Measurements from ENCODE around the gene TTC9B.

DNA sequence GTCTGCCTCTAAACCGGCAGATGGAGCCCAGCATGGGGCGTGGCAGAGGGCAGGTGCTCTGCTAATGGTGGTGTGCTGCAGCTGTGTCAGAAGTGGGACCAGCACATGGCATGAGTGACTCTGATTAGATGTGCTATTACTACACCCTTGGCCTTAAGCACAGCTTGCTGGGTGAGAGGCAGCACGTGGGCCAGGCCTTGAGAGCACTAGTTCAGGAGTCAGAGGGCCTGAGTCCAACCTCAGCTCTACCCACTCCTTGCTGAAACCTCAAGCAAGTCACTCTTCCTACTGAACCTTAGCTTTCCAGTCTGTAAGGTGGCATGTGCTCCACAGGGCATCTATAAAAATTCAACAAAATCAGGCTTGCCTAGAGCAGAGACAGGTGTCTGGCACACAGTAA, 44.2 kb upstream of the TTC9B start:
- TF ChIP-seq, protein P1, sequence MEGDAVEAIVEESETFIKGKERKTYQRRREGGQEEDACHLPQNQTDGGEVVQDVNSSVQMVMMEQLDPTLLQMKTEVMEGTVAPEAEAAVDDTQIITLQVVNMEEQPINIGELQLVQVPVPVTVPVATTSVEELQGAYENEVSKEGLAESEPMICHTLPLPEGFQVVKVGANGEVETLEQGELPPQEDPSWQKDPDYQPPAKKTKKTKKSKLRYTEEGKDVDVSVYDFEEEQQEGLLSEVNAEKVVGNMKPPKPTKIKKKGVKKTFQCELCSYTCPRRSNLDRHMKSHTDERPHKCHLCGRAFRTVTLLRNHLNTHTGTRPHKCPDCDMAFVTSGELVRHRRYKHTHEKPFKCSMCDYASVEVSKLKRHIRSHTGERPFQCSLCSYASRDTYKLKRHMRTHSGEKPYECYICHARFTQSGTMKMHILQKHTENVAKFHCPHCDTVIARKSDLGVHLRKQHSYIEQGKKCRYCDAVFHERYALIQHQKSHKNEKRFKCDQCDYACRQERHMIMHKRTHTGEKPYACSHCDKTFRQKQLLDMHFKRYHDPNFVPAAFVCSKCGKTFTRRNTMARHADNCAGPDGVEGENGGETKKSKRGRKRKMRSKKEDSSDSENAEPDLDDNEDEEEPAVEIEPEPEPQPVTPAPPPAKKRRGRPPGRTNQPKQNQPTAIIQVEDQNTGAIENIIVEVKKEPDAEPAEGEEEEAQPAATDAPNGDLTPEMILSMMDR (IDR thresholded peaks at IDR 0.05): no peak
- TF ChIP-seq ZFX (IDR thresholded peaks at IDR 0.05; ENCODE audit: borderline replicate concordance): no peak
